ENCODE data around the gene TMEM128. TPM values are rescaled to one million over a fixed set of nuclear protein-coding genes. Genes with fewer than 3 reads are reported as not detected.

TMEM128 gene
- total RNA-seq, 4 donors from 2014 or later: 9.4 to 27.3 (median 15.3) TPM

DNA sequence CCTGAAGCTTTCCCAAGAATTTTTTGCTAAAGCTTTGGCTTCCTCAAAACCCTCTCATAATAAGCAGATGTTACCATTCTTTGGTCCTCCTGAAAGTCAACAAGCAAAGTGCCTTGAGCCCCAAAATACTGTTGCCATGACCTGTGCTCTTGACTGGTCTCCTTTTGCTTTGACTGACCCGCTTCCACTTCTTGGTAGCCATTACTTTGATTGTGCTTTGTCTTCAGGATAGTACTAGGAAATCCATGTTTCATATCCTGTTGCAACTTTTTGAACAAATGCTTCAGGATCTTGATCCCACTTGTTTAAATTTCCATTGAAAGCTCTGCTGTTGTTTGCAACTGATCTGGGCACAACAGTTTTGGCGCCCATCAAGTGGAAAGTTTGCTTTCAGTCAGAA, 14.4 kb downstream of the TMEM128 start:
- DNase-seq (ENCODE audit: low spot score): no peak
- ATAC-seq (ENCODE audit: low FRiP score): no peak
- TF ChIP-seq, protein P1, sequence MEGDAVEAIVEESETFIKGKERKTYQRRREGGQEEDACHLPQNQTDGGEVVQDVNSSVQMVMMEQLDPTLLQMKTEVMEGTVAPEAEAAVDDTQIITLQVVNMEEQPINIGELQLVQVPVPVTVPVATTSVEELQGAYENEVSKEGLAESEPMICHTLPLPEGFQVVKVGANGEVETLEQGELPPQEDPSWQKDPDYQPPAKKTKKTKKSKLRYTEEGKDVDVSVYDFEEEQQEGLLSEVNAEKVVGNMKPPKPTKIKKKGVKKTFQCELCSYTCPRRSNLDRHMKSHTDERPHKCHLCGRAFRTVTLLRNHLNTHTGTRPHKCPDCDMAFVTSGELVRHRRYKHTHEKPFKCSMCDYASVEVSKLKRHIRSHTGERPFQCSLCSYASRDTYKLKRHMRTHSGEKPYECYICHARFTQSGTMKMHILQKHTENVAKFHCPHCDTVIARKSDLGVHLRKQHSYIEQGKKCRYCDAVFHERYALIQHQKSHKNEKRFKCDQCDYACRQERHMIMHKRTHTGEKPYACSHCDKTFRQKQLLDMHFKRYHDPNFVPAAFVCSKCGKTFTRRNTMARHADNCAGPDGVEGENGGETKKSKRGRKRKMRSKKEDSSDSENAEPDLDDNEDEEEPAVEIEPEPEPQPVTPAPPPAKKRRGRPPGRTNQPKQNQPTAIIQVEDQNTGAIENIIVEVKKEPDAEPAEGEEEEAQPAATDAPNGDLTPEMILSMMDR (IDR thresholded peaks at IDR 0.05): no peak

DNA sequence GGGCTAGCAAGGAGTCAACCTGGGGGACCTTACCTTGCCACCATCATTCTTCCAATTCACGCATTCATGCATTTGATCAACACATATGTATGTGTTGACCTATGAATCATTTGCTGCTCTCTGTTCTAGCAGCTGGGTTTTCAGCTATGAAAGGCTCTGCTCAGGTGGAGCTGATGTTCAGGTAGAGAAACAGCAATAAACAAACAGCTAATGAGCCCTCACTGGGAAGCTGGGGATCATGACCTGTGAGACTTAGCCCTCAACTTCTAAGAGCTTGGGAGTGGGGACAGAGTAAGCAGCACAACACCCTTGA, 19.7 kb downstream of the TMEM128 start:
- ATAC-seq (ENCODE audit: low FRiP score): no peak

DNA sequence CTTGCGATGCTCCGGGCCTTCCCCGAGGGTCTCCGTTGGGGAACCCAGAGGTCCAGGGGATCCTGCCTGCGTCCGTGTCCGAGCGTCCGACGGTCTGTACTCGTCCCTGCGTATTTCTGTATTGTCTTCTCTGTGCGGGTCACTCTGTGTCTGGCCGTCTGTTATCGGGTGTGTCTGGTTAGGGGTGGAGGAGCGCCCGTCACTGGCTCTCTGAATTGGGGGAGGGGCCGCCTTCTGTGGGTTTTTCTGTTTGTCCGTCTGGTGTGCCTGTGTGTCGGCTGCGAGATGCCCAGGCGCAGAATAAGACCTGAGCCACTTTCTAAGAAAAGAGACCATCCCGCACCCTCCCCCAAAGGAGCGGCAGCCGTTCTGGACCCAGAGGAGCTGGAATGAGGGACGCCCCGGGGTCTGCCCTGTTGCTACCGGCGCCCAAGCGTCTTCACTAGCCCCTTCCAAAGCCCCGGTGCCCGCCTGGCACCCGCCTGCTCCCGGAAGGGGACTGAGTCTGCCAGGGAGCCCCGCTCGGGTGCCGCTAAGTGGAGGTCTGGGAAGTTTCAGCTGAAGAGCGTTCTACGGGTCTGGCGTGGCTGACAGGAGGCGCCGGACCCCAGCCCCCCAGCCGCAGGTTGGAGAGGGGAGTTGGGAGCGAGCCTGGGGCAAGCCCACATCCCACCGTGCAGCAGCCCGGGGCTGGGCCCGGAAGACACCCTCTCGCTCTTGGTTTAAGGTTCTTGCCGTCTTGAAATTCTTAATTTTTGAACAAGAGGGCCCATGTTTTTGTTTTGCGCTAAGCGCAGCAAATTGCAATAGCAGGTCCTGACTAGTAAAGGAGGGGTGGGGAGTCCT, 20.3 kb downstream of the TMEM128 start:
- TF ChIP-seq, protein P1 (IDR thresholded peaks at IDR 0.05): no peak
- DNase-seq (ENCODE audit: low spot score): no peak
- no peak for ATAC-seq (ENCODE audit: low FRiP score)

More for the DNA sequence above, 19.7 kb downstream of the TMEM128 start:
- TF ChIP-seq, protein P1 (IDR thresholded peaks at IDR 0.05): no peak
- no peak for DNase-seq (ENCODE audit: low spot score)

DNA sequence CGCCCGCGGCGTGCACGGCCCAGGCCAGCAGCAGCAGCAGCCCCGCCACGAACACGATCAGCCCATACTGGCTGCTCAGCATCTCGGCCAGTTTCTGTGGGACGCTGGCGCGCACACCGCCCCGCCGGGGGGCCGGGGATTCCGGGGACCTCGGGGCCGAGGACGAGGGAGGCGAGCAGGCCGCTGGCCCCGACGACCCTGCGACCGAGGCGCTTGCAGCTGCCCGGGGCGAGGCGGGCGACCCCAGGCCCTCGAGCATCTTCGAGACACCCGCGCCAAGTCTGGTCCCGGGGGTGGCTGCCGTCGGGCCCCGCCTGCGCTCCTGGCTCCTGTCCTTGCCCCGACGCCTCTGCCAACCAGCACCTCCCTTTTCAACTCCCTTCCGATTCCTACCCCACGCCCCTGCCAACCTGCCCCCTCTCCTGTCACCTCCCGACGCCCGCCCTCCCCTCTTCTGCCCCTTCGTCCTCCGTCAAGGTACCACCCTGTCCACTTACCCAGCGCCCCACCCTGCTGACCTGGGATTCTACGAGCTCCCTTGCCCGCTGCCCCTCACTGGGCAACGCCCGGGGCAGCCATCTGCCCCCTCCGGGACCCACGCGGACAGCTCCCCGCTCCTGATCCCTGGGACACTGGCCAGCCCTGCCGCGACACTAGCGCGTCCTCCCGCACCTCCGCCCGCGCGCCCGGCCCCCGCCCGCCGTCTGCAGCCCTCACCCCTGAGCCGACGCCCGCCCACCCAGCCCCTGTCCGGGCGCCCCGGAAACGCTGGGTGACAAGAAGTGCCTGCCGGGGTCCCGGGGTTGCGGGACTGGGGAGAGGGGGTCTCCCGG, 21.2 kb downstream of the TMEM128 start, which contains the start of gene OTOP1:
Gene OTOP1 (minus strand): TSS at position 324 of the 833 bp plus-strand sequence. CDS start 65 bp downstream, at position 259.
- DNase-seq (ENCODE audit: low spot score): no peak
- ATAC-seq (ENCODE audit: low FRiP score): no peak
- TF ChIP-seq, protein P1 (IDR thresholded peaks at IDR 0.05): no peak

DNA sequence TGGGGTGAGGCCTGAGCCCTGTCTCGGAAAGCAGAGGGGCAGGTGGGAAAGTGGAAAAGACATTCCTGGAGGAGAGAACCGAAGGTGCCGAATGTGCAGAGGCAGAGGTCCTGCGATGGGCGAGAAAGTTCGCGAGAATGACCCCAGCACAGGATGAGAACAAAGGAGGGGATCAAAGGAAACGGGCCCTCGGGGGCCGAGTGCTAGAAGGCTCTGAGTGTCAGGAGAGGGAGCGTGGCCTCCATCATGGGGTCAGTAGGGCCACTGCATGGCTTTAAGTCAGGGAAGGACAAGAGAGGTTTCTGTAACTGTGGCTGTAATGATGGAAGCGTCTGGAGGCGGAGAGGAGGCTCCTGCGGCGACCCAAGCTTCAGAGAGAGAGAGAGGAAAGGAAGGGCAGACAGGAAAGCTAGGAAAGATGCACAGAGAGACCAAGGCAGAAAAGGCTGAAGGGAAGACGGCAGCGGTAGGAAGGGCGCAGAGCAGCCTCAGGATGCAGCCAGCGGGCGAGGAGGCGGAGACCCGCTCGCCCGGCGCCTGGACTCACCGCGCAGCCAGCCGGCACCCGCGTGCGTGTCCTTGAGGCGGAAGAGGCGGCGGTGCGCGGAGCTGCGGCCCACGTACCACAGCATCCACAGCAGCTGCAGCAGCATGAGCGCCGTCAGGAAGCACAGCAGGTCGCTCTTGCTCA, 22.0 kb downstream of the TMEM128 start:
- DNase-seq (ENCODE audit: low spot score) (no peak), ATAC-seq (ENCODE audit: low FRiP score) (no peak)
- TF ChIP-seq, protein P1 (IDR thresholded peaks at IDR 0.05): no peak

DNA sequence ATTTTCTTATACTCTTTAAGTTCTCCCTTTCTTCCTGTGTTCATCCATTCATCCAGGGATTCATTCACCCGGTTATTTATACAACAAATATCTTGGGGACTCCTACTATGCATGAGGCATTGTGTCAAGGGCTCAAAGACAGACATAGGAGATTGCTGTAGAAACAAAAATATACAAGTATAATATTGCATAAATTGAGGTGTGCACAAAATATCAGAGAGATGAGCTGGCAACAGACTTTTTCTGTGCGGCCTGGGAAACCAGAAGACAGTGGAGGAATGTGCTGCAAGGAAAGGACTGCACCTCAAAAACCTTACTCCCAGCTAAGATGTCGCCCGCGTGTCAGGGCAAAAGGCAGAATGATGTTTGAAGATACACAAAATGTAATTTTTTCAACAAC, 30.9 kb downstream of the TMEM128 start:
- ATAC-seq (ENCODE audit: low FRiP score): no peak

More for the DNA sequence above, 30.9 kb downstream of the TMEM128 start:
- no peak for DNase-seq (ENCODE audit: low spot score)
- TF ChIP-seq, protein P1 (IDR thresholded peaks at IDR 0.05): no peak
